Thymus (tissue), 11 donors: Measurements from ENCODE around the gene VWF. TPM values are rescaled to one million over a fixed set of nuclear protein-coding genes. Genes with fewer than 3 reads are reported as not detected.
"Not testable (repeated sequence)": the region's sequence is repeated elsewhere in the genome, so short reads cannot be mapped to it uniquely, and the experiment has no call there.

Experiments used
- DNase-seq, 9 donors: peaks; one replicate each; pipeline ENCODE4 v3.0.0-alpha.2; 2013; ENCODE audit warnings: low spot score in 9 of 9, low read depth in 6 of 9, missing footprints in 1 of 9
- H3K27ac ChIP-seq, 2 donors: one replicate each; pipeline ENCODE4 v1.5.1; 2013; ENCODE audit warnings: control low read depth in 1 of 2, low read depth in 1 of 2, low read length in 1 of 2, mild to moderate bottlenecking in 1 of 2, moderate library complexity in 1 of 2
- H3K27me3 ChIP-seq, 2 donors: one replicate each; pipeline ENCODE4 v1.5.1; 2013; ENCODE audit warnings: low read length in 1 of 2; ENCODE audit not compliant: control insufficient read depth in 2 of 2, insufficient read depth in 1 of 2
- H3K36me3 ChIP-seq, 2 donors: one replicate each; pipeline ENCODE4 v1.5.1; 2013; ENCODE audit warnings: low read length in 1 of 2, mild to moderate bottlenecking in 1 of 2, moderate library complexity in 1 of 2; ENCODE audit not compliant: control insufficient read depth in 2 of 2, insufficient read depth in 2 of 2
- H3K4me1 ChIP-seq, 2 donors: one replicate each; pipeline ENCODE4 v1.5.1; 2013; ENCODE audit warnings: low read length in 2 of 2; ENCODE audit not compliant: control insufficient read depth in 2 of 2, insufficient read depth in 2 of 2
- H3K4me3 ChIP-seq, 2 donors: one replicate each; pipeline ENCODE4 v1.5.1; 2013; ENCODE audit warnings: low read length in 2 of 2, control low read depth in 1 of 2, mild to moderate bottlenecking in 1 of 2
- H3K9me3 ChIP-seq, 2 donors: one replicate each; pipeline ENCODE4 v1.5.1; 2013; ENCODE audit warnings: low read length in 1 of 2, mild to moderate bottlenecking in 1 of 2; ENCODE audit not compliant: control insufficient read depth in 2 of 2, insufficient read depth in 1 of 2
- WGBS: extraction: QIAGEN DNeasy Blood & Tissue Kit; methylation state at CpG from one replicate; pipeline ENCODE4 v1.1.7; 2013; 5-methylcytosine and 5-hydroxymethylcytosine counted together
- polyA plus RNA-seq: library from polyadenylated mRNA; stranded (reverse); fragments of 200-250 nt; gene quantifications from one replicate; pipeline ENCODE4 v1.2.3, GENCODE V29; 2013
- total RNA-seq: library from RNA; stranded (reverse); fragments of 120-200 nt; gene quantifications from one replicate; pipeline ENCODE4 v1.2.4, GENCODE V29; 2013
- donor health status: healthy.

The VWF gene
- total and polyA plus RNA-seq, 2 donors = 6.7 to 33.8 TPM

- Histone ChIP-seq H3K4me1 (peaks cover 0 to 6% of the 10 kb centered on the region in 2 donors), H3K9me3 (no peaks in the 10 kb centered on the region), H3K4me3 (no peak overlapping the region), H3K36me3 (no peaks in the 10 kb centered on the region), H3K27ac (peak overlapping the region in 1 of 2 donors; percentile 49), H3K27me3 (no peaks in the 10 kb centered on the region)
- WGBS = 89% methylated on average over 2 of the region's 2 CpGs
- no peak for DNase-seq
Measured at GRCh38 chr12:6148061-6148460, 23.6 kb upstream of the VWF start.

- Histone ChIP-seq H3K36me3 (no peaks in the 10 kb centered on the region), H3K4me1 (peaks cover 2 to 13% of the 10 kb centered on the region in 2 donors), H3K4me3 (no peak overlapping the region), H3K27me3 (no peaks in the 10 kb centered on the region), H3K9me3 (no peaks in the 10 kb centered on the region), H3K27ac (no peak overlapping the region)
- no peak for DNase-seq
- WGBS = over 99% methylated on average over 5 of the region's 5 CpGs
Measured at GRCh38 chr12:6146951-6147350, 22.5 kb upstream of the VWF start.

DNA sequence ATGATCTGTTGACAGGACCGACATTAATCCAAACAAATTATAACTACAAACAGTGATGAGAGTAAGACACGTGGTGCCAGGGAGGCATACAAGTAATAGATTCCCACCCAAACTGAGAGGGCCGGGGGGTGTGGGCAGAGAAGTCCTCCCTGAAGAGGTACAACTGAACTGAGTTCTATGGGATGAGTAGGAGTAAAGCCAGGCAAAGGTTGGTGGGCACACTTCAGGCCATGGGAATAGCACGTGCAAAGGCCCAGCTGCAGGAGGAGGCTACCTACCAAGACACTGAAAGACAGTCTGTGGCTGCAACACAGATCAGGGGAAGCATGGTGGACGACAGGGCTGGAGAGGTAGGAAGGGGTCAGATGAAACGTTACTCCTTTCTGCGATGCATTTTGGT, 22.0 kb upstream of the VWF start:
- H3K27me3 ChIP-seq = no peaks in the 10 kb centered on the region
- H3K4me3 ChIP-seq = no peak overlapping the region
- H3K4me1 ChIP-seq = peaks cover 6 to 18% of the 10 kb centered on the region in 2 donors
- no peak for DNase-seq
- H3K36me3 ChIP-seq = no peaks in the 10 kb centered on the region
- 98% methylated on average over 7 of the region's 7 CpGs for WGBS
- no peak overlapping the region for H3K27ac ChIP-seq
- H3K9me3 ChIP-seq = no peaks in the 10 kb centered on the region

GRCh38 chr12:6145564-6145963, 21.1 kb upstream of the VWF start:
- Histone ChIP-seq H3K27me3 (no peaks in the 10 kb centered on the region), H3K36me3 (no peaks in the 10 kb centered on the region), H3K4me3 (no peak overlapping the region), H3K27ac (no peak overlapping the region), H3K9me3 (peaks cover 0 to 2% of the 10 kb centered on the region in 2 donors), H3K4me1 (peaks cover 15 to 27% of the 10 kb centered on the region in 2 donors)
- no peak for DNase-seq
- WGBS = 65% methylated on average over 8 of the region's 8 CpGs

DNA sequence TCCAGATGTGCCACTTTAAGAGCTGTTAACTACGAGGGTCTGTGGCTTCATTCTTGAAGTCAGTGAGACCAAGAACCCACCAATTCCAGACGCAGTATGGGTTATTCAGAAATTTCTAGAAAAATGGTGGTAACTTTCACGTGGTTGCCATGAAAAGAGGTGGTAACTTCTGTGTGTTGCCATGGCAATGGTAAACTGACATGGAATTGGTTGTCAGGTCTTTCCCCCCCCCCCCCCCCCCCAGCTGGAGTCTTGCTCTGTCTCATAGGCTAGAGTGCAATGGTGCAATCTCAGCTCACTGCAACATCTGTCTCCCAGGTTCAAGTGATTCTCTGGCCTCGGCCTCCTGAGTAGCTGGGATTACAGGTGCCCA, 18.8 kb upstream of the VWF start:
- Histone ChIP-seq H3K4me3 (no peak overlapping the region), H3K27me3 (no peaks in the 10 kb centered on the region), H3K27ac (peak overlapping the region in 1 of 2 donors; percentile 38), H3K9me3 (peaks cover 0 to 3% of the 10 kb centered on the region in 2 donors), H3K4me1 (peaks cover 23 to 39% of the 10 kb centered on the region in 2 donors), H3K36me3 (no peaks in the 10 kb centered on the region)
- 28% methylated on average over 4 of the region's 4 CpGs for WGBS
- no peak for DNase-seq

DNA sequence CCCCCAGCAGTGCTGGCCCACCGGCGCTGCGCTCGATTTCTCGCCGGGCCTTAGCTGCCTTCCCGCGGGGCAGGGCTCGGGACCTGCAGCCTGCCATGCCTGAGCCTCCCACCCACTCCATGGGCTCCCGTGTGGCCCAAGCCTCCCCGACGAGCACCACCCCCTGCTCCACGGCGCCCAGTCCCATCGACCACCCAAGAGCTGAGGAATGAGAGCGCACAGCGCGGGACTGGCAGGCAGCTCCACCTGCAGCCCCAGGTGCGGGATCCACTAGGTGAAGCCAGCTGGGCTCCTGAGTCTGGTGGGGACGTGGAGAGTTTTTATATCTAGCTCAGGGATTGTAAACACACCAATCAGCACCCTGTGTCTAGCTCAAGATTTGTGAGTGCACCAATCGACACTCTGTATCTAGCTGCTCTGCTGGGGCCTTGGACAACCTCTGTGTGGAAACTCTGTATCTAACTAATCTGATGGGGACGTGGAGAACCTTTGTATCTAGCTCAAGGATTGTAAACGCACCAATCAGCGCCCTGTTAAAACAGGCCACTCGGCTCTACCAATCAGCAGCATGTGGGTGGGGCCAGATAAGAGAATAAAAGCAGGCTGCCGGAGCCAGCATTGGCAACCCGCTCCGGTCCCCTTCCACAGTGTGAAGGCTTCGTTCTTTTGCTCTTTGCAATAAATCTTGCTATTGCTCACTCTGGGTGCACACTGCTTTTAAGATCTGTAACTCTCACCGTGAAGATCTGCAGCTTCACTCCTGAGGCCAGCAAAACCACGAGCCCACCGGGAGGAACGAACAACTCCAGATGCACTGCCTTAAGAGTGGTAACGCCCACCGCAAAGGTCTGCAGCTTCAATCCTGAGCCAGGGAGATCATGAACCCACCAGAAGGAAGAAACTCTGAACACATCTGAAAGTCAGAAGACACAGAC, 18.2 kb upstream of the VWF start:
- H3K27ac ChIP-seq = peak overlapping the region; percentile 25 to 38
- H3K4me1 ChIP-seq = peaks cover 23 to 39% of the 10 kb centered on the region in 2 donors
- not testable (repeated sequence) for H3K27me3 ChIP-seq, H3K4me3 ChIP-seq, H3K9me3 ChIP-seq, H3K36me3 ChIP-seq
- DNase-seq = peak in 5 of 9 donors; percentile 24 to 71 (median 36)
- 71% methylated on average over 35 of the region's 35 CpGs for WGBS

DNA sequence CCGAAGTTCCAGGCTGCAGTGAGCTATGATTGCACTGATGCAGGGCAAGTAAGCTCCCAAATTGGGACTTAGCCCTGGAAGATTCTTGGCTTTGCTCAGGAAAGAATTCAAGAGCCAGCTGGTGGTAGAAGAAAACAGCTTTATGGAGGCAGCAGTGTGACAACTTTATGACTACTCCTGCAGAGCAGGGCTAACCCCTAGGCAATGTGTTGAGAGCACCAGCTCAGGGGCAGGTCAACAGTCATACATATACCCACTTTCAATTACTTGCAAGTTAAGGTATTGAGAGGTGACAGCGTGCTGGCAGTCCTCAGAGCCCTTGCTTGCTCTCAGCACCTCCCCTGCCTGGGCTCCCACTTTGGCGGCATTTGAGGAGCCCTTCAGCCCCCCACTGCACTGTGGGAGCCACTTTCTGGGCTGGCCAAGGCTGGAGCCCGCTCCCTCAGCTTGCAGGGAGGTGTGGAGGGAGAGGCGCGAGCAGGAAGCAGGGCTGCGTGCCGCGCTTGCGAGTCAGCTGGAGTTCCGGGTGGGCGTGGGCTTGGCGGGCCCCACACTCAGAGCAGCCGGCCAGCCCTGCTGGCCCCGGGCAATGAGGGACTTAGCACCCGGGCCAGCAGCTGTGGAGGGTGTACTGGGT, 17.4 kb upstream of the VWF start:
- not testable (repeated sequence) for DNase-seq, H3K27ac ChIP-seq, H3K36me3 ChIP-seq, H3K4me3 ChIP-seq, H3K27me3 ChIP-seq, H3K9me3 ChIP-seq
- H3K4me1 ChIP-seq = peaks cover 23 to 39% of the 10 kb centered on the region in 2 donors
- WGBS = 94% methylated on average over 16 of the region's 16 CpGs

DNA sequence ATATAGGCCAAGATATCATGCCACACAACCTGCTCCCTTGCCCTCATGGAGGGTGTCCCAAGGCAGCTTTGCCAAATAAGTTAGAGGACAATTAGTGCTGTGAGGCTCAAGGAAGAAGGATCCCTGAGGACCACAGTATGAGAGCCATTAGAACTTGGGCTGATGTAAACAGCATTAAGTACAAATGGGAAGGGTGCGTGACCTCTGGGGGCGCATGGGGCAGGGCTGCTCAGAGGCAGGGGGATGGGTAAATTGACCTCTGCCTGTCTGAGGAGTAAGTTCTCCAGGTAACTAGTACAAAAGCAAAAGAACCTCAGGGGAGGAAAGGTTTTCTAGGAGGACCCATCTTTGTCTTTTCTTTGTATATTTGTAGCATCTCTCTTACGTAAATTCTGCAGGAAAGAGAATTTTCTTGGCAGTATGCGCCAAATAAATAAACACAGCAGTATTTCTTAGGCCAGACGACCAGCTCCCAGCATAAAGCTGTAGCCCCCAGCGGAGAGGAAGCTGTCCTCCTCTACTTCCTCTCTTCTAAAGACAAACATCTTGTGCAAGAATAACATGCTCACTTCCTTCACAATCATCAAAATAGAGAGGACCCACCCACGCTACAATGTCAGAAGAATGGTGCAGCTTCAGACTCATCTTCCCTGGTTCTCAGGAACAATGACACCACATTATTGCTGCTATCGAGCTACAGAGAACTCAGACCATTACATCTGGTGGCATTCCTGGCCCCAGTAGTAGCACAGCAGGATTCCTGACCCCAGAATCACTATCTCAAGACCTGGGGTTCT, 16.4 kb upstream of the VWF start:
- no peak overlapping the region for H3K4me3 ChIP-seq
- peak overlapping the region; percentile 12 to 80 for H3K27ac ChIP-seq
- peaks cover 0 to 3% of the 10 kb centered on the region in 2 donors for H3K9me3 ChIP-seq
- peak in 7 of 9 donors; percentile 30 to 78 (median 44) for DNase-seq
- WGBS = 49% methylated on average over 8 of the region's 8 CpGs
- H3K36me3 ChIP-seq = no peaks in the 10 kb centered on the region
- H3K4me1 ChIP-seq = peaks cover 23 to 39% of the 10 kb centered on the region in 2 donors
- no peaks in the 10 kb centered on the region for H3K27me3 ChIP-seq
